HPDE6-E6E7 (cell line): Measurements from ENCODE around the gene THSD7B.

Source experiments
- DNase-seq: peaks from one replicate; pipeline ENCODE4 v3.0.0; 2011; ENCODE audit warnings: missing footprints; ENCODE audit errors: extremely low spot score

Gene THSD7B

GRCh38 chr2:137155356-137156104 is 390.2 kb downstream of the THSD7B start:
- no peak for DNase-seq

GRCh38 chr2:137156221-137156844 is 391.0 kb downstream of the THSD7B start:
- DNase-seq, result no peak

- DNase-seq, result no peak
Observed at GRCh38 chr2:137157851-137158250, 392.5 kb downstream of the THSD7B start.

GRCh38 chr2:137161250-137161649 is 395.9 kb downstream of the THSD7B start:
- DNase-seq, result no peak

DNA sequence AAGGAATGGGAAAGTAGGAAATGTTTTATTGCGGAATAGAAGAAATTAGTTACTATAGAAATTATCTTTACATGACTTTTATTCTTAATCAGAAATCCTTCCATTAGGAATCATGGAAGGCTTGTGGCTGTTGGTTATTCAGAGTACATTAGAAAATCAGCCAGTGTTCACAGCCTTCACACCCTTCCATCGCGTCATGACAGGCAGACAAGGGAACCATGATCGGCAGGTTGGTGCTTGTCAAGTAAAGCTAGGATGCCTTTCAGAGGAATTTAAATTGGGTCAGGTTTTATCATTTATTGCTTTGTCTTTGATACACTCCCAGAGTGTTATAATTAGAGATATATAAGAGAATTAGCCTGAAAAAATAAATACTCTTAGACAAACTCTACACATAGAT is 400.6 kb downstream of the THSD7B start:
- DNase-seq, result peak; percentile 40

DNA sequence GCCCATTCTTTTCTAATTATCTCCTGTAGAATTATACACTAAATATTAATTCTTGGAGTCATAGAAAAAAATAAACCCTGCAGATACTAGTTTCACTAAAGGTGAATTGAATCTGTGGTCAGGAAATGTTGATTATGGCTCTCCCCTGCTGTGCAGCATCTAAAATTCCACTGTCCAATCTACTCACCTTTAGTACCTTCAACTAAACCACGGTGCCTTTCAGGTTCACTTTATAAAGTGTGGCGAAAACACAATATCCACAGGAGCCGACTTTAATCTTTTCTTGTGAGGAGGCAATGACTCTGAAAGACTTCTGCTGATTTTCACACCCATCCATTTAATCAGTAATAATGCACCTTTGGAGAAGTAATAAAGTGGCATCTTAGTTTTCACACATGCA is 402.3 kb downstream of the THSD7B start:
- DNase-seq, result no peak

DNA sequence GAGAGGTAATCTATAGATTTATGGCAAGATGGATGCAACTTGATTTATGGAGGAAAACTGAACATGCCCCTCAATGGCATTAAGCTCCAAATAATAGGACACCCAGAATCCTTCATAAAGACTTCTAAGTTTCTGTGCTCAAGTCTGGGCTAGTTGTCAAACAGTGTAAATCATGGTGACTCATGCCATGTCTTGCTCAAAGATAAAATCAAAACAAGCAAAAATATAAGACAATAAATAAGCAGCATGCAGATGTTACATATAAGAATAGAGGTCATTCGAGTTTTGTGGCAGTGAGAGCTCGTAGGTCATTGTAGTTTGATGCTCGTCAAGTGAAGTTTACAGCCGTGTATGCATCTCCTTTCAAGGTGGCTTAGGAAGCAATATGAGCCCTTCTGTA is 403.2 kb downstream of the THSD7B start:
- peak; percentile 58 for DNase-seq

DNA sequence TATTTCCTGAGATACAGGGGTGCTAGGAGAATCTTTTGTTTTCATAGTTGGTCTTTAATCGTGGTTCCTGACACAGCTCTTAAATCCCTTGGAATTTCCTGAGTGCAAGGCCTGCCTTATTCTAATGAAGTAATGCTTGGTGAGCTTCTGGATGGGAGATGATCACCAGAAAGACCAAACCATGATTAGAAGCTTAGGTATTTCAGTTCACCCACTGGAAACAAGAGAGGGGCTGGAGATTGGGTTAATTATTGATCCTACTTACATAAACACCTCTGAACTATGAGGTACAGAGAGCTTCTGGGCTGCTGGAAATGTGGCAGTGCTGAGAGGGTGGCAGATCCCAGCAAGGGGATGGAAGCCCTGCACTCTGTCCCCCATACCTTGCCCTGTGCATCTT is 406.8 kb downstream of the THSD7B start:
- no peak for DNase-seq

DNA sequence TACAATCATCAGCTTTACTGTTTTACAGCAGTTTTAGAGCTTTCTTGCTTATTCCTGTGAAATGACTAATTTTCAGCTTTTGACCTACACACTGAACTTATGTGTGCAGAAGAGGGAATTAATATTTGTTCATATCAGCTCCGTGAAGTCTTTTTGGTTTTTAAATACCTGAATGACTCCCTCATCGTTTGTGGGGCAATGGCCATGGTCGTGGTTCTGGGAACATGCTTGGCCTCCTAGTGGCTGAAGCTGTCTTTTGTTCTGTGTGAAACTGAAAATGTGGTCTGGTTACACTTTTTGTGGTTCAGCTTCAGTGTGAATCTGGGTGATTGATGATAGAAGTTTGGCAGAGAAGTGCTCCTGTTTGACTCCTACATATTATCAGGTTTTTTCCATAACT is 408.1 kb downstream of the THSD7B start:
- DNase-seq, result peak; percentile 38

DNA sequence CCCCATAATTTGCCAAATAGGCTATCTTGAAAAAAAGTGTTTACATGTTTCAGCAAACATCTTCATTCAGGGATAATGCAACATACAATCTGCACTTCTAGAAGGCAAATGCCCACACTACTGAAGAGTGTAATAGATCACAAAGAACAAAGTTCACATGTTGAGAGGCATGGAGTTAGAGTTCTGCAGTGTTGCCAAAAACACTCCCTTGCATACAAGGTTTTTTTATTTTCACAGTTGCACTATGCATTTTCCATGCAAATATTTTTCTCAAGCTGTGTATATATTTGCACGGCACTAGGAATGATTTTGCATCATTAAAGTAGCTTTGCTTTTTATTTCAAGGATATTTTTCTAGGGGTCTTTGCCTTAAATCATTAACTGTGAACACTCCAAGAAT is 409.9 kb downstream of the THSD7B start:
- no peak for DNase-seq

DNA sequence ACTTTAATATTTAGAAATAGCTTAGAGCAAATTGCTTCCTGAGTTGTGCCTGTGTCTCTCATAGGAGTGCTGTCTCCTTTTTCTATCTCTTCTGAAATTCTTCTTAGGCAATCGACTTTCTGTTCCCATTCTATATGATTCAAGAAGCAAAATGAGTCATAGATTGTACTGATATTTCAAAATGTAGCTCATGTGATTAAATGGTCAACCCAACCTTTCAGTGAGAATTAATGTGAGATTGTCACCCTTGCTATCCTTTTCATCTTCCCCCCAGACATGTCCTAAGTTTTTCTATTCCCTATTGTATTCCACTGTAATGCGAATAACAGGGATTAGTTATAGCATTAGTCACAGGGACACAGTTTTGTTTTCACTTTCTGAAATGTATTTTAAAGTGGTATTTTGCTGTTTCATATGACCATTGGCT is 413.6 kb downstream of the THSD7B start:
- DNase-seq, result peak; percentile 56

DNA sequence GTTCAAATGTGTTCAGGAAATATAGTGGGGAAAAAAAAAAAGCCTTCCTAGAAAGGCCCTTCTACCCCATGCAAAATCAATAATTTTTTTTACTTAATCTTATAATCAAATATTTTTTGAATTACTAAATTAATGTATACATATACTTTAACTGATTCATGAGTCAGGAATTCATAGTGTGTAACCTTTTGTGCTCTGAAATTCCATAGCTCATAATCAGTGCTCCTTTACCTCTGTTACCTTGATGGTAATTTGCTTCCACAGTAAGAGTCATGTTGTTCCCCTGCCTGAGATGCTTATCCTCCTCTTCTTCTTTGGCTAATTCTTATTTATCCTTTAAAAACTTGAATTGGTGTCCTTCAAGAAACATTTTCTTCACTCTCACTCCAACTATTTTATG is 414.2 kb downstream of the THSD7B start:
- no peak for DNase-seq

GRCh38 chr2:137180012-137180411 is 414.7 kb downstream of the THSD7B start:
- no peak for DNase-seq

GRCh38 chr2:137181370-137181769 is 416.0 kb downstream of the THSD7B start:
- DNase-seq, result no peak

DNA sequence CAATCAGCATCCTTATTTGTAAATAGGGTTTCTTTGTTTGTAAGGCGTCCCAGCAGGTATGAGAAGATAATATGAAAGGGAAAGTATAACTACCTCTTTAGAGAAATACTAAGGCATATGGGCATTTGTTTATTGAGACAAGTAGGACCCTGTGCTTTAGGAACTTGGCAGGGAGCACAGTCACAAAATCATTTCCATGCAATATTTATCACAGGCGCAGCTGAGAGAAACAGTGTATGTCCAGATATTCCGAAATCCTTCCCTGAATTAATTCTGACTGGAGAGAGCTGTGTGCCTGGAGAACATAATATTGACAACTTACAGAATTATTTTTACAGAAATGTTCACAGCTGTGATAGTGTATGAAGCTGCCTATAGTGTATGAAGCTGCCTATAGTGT is 416.7 kb downstream of the THSD7B start:
- DNase-seq, result no peak

GRCh38 chr2:137183206-137183898 is 418.0 kb downstream of the THSD7B start:
- no peak for DNase-seq

DNA sequence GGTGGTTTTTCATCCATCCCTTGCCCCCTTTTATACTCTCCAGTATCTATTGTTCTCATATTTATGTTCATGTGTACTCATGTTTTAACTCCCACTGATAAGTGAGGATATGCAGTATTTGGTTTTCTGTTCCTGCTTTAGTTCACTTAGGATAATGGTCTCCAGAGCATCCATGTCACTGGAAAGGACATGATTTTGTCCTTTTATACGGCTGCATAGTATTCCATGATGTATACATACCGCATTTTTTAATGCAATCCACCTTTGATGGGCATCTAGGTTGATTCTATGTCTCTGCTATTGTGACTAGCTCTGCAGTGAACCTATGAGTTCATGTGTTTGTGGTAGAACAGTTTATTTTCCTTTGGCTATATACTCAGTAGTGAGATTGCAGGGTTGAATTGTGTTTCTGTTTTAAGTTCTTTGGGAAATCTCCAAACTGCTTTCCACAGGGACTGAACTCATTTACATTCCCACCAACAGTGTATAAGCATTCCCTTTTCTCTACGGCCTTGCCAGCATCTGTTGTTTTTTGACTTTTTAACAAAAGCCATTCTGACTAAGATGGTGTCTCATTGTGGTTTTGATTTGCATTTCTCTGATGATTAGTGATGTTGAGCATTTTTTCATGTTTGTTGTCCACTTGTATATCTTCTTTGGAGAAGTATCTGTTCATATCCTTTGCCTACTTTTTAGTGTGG is 420.2 kb downstream of the THSD7B start:
- no peak for DNase-seq

GRCh38 chr2:137187216-137187615 is 421.9 kb downstream of the THSD7B start:
- no peak for DNase-seq

DNA sequence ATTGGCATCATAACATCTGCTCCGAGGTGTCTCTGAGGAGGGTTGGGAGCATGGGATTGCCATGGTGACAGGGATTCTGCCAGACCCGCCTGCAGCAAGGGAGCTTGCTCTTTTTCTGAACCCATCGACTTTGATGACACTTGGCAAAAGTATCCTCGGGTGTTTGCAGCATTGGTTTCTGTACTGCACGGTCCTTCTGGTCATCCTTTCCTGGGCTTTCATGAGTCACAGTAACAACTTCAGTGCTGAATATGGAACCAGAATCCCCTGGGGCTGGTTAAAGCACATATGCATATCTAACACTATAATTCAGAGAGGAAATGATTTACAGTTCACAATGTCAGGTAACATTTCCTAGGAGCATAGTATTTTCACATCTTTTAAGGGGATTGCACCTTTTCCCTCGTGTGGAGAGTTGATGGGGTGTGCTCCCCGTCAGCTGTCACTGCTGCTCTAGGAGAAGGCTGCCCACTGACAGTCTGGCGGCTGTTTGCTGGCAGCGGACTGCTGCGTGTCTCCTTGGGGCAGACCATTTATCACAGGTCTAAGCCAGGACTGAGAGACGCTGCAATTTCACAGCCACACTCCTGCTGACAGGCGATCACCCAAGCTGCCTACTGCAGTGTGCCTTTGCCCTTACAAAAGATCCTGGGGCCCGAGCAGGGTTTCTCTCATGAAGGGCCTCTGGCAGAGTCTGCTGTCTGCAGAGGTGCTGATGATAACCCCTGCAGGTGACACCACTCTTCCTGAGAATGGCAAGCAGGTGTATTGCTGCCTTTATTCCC is 425.3 kb downstream of the THSD7B start:
- DNase-seq, result no peak

DNA sequence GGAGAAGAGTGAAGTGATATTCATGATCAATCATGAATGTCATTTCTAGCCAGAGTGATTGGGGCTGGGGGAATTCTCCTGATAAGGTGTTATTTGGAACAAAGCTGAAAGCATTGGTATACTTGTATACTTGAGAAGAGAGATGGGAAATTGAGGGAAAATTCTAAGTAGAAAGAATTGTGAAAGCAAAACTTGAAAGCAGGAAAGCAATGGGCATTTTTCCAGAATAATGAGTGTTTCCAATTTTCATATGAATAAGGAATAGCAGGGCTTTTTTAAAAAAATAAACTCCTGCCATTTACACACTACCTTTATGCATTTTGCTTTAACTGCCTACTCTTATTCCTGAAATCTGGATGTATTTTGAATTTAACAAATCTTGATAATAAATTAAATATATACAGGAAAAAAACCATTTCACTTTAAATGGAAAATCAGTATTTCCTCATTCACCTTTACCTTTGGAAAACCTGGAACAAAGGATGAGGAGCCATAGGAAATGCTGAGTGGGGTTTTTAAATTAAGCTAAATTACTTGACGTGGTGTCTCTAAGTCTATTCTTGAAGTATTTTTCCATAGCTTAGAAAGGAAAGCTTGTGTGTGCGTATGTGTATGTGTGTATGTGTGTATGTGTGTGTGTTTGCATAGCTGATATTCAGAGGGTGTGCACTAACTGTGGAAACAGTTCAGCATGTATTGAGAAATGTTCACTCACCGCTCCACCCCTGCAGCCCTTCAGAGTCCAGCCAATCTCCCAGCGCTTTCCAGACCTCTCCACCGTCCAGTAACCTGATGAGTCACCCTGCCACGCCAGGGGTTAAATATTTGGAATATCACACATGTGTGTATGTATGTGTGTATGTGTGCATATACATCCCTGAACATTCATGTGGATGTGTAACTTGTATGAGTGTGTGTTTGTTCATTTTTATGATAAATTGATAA is 427.3 kb downstream of the THSD7B start:
- no peak for DNase-seq
